GM18867 (cell line): ENCODE data around the gene MRPL22.
"Not testable (repeated sequence)": the region's sequence is repeated elsewhere in the genome, so short reads cannot be mapped to it uniquely, and the experiment has no call there.

Source experiments
- ATAC-seq: cut with Tn5 transposase; IDR thresholded peaks from one replicate; pipeline ENCODE4 v1.9.1; 2021; ENCODE audit warnings: mild to moderate bottlenecking, moderate library complexity; ENCODE audit not compliant: unreplicated experiment

The MRPL22 gene

DNA sequence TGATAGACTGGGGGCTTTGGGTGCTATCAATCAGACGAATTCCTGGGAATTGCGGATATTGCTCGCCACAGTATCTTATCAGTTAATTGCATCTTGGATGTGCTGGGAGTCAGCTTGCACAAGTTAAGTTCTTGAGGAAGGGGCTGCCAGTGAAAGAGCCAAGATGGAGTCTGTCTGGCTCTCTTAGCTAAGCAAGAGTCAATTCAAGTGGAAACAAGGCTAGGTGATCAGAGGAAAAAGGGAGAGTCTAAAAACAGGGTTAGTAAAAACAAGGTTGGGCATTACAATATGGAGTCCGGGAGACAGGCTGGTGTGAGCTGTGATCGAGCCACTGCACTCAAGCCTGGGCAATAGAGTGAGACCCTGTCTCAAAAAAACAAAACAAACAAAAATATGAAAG is 1.5 kb upstream of the MRPL22 start:
- ATAC-seq, result not testable (repeated sequence)

DNA sequence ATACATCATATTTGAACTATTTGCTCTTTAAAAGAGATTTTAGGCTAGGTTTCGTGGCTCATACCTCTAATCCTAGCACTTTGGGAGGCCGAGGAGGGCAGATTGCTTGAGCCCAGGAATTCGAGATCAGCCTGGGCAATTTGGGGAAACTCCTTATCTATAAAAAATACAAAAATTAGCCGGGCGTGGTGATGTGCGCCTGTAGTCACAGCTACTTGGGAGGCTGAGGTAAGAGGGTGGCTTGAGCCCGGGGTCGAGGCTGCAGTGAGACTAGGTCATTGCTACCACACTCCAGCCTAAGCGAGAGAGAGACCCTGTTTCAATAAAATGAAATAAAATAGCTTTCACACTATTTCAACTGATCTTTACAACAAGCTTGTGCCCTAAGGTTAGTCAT is 500 bp upstream of the MRPL22 start:
- ATAC-seq, result no peak

DNA sequence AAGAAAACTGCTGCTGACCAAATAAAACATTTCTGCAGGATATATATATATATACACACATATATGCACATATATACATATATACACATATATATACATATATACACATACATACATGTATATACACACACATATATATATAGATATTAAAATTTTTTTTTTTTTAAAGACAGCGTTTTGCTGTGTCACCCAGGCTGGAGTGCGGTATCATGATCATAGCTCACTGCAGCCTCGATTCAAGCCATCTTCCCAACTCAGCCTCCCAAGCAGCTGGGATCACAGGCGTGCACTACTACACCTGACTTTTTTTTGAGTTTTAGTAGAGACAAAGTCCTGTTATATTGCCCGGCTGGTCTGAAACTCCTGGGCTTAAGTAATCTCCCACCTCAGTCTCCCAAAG is 2.7 kb downstream of the MRPL22 start:
- no peak for ATAC-seq

DNA sequence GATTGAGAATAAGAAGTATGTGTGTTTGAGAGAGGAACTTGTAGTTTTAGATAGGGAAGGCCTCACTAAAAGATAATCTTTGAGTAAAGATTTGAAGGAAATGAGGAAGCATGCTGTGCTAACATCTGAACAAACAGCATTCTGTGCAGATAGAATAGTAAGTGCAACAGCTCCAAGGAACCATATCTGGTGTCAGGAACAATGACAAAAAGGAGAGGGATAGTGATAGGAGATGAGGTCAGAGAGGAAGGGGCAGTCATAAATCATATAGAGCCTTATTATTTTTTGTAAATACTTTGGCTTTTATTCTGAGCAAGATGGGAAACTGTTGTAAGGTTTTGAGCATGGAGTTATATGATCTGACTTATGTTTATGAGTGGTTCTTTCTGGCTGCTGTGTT is 3.8 kb downstream of the MRPL22 start:
- no peak for ATAC-seq

DNA sequence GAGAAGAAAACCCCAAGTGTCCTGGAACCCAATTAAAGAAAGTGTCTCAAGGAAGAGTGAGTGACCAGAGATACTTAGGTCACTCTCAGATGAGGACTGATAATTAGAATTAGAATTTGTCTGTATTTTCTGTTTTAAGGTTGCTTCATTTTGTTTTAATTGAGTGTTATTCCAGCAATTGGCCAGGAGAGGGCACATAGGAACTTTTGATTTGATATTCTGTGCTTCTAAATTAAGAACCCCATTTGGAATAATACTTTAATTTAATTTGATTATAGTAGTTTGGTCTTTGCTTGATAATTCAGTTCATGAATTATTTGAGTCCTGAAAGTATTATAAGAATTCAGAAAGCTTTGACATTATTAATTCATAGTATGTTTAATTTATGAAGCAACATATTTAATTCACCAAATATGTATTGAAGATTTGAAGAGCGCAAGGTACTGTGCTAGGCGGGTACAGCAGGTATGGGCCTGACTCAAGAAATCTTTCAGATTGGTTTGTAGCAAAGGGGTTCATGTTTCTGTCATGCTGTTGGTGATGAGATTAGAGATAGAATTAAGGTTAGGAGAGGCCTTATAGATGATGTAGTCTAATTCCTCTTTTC is 4.9 kb downstream of the MRPL22 start:
- ATAC-seq, result no peak

DNA sequence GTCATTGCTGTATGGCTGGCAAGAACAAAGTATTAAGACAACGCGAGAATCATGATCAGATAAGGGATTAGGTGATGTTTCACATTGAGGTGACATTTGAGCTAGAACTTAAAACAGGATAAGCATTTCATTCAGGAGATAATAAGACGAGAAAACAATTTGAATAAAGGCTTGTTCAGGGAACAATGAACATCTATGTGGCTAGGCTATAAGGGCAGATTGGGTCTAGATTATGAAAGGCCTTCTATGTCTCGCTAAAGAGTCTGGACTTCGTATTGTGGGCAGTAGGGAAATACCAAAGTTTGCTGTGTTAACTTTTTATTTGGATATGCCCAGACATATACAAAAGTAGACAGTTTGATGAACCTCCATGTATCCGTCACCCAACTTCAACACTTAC is 6.9 kb downstream of the MRPL22 start:
- no peak for ATAC-seq

DNA sequence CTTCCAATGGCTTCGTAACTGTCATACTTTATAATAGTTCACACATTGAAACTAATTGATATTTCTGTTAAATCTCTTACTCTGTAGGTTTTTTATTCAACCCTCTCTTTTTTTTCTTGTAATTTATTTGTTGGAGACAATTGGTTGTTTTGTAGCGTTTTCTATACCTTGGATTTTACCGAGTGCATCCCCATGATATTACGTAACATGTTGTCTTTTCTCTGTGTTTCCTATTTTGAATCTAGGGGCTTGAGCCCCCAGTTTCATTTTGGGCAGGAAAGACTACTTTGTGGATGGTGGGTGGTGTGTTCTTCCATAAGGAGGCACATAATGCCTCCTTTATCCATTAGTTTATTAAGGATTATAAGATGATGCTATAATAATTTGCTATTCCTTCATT is 7.4 kb downstream of the MRPL22 start:
- no peak for ATAC-seq

DNA sequence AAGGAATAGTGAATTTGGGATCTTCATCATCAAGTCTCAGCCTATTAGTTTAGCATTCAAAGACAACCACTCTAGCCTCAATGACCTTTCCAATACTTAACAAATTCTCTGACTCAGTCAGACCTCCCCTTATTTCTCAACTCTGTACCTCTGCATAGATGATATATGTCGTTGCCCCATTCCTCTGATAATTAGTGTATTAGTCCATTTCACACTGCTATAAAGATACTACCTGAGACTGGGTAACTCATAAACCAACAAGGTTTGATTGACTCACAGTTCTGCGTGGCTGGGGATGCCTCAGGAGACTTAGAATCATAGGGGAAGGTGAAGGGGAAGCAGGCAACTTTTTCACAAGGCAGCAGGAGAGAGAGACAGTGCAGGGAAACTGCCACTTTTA is 8.9 kb downstream of the MRPL22 start:
- ATAC-seq, result no peak

DNA sequence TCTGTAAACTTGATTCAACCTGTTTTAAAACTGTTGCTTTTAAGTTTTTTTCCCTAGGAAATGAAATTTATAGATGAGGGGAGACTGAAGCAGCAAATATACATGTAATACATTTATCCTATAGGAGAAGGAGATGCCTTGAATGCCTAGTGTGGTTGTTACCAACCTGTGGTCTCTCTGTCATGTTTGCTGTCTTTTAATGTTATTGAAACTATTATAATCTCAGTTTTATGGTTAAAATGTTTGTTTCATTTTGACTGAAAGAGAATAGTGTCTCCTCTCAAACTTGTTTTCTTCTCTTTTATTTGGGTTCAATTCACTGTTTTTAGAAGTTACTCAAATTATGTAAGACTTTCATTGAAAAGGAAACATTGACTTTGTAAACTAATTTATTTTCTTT is 15.8 kb downstream of the MRPL22 start:
- no peak for ATAC-seq

DNA sequence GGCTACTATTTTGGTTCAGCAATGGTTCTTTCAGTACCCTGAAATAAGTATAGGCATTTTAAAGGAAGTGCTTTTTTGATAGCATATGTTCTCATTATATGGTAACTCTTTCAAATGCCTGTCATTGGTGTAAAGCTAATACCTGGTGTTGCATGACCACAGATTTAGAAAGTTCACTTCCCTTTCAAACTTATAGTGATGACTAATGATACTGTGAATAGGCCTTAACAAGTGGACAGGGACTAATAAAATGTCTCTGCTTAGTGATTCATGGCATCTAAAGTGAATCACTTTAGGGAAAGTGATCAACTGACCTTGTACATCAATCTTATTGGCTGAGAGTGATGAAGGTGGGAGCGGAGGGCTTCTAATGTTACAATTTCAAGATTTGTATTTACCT is 21.6 kb downstream of the MRPL22 start:
- ATAC-seq, result peak; percentile 89

DNA sequence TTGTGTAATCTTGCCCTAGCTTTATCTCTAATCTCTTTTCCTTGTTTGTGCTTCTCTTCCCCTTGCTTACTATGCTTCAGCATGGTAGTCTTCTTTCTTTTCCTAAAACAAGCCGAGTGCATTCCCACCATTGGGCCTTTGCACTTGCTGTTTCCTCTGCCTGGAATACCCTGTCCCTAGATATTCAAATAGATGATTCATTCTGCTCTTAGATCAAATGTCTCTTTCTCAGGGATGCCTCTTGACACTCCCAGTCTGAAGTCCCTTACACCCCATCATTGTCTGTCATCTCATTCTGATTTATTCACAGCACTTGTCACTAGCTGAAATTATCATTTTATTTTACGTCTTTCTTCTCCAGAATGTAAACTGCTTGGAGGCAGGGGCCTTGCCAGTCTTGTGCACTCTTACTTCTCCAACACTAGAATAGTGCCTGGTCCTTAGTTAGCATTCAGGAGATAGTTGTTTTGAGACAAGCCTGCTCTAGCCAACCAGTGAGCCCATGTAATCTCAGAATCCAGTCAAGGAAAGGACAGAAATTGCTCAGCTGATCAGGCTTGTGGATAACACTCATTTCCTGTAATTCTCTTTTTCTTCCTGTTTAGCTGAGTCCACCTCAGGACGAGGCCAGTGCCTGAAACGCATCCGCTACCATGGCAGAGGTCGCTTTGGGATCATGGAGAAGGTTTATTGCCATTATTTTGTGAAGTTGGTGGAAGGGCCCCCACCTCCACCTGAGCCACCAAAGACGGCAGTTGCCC is 25.4 kb downstream of the MRPL22 start:
- ATAC-seq, result no peak

DNA sequence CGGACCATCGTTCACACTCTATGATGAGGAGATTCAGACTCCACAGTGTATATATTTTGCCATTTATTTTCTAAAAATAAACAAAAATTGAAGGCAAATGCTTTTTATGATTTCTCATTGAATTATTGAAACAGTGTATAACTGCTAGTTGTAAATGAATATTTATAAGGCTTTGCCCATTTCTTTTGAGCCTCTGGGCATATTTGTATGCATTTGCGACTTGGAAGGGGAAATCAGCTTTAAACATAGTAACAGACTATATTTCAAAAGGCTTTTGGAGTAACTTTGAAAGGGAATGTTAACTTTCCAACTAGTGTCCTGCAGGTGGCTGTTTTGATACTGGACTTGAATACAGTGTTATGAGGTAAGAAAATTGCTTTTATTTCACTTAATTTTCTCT is 26.0 kb downstream of the MRPL22 start:
- no peak for ATAC-seq

DNA sequence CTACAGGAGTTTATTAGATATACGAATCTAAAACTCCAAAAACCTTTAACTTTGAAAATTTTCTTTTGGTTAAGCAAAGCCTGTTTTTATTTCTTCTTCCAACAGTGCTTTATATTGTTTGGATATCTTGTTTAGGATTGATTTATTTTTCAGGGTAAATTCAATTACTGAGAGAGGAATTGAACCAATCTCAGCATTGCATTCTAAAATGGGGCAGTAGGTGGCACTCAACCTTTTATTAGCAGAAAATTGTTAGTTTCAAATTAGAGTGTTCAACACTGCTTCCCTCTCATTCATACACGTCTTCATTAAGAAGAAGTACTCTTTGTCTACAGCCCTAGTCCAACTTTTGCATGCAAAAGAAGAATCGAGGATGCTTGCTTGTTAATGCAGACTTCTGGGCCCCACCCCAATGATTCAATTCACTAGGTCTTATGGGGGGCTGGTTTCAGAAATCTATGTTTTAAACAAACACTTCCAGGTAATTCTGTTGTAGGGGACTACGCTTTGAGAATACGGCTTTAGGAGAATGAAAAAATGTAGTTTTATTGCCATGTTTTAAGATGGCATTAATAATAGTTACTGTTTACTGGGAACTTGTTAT is 26.6 kb downstream of the MRPL22 start:
- no peak for ATAC-seq

DNA sequence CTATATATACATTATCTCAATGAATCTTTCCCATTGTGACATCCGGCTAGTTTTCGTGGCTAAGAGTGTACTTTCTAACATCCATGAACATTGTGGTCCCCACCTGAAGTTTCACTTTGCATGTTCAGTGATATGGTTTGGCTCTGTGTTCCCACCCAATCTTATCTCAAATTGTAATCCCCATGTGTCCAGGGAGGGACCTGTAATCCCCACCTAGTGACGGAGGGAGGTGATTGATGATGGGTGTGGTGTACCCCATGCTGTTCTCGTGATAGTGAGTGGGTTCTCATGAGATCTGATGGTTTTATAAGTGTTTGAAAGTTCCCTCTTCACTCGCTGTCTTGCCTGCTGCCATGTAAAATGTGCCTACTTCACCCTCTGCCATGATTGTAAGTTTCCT is 28.1 kb downstream of the MRPL22 start:
- ATAC-seq, result no peak

DNA sequence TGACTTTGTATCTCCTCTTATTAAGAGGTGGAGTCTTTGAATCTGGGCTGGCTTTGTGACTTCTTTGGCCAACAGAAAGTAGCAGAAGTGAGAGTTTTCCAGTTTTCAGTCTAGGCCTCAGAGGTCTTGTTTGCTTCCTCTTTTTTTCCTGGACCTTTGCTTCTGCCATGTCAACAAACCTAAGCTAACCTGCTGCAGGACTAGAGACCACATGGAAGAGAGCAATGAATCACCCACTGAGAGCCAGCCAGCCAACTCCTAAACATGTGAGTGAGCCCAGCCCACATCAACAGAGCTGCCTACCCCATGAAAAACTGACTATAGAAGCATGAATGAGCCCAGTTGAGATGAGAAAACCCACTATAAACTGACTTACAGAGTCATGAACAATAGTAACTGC is 29.9 kb downstream of the MRPL22 start:
- ATAC-seq, result no peak

DNA sequence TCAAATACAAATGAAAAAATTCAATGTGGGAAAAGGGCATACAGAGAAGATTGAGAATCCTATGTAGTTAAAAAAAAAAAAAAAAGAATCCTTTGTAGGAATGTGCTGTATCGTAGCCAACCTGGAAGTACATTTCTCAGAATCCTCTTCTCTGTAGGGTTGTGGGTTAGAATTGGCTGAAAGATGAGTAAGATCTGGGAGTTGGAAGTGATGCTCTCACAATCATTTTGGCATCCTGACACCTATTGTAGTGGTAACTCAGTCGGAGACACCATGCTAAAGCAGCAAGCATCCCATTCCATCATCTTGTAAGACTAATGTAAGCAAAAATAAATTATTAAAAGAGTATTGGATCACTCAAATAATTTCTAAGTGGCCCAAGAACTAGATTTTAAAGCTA is 30.6 kb downstream of the MRPL22 start:
- no peak for ATAC-seq

DNA sequence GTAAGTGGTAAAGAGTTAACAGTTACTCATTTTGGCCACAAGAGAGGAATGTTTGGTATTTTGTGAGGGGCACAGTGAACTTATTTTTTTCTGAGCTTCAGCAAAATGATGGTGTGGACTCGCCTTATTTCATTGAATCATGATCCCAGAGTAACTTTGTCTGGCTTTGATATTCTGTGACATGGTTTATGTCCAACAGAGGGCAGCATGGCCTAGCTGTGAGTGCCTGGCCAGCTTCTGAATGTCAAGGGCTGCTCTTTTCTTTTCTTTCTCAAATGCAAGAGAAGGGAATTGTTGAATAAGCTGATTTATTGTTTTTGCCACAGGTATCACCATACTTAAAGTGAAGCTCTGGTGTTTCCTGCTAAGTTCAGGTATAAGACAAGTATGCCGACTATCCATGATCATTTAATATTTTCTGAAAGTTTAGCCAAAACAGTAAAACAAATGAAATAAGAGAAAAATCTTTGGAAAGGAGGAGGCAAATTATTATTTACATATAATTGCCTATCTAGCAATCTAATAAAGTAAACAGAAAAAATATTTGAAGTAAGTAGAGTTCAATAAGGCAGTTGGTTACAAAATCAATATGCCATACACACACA is 31.7 kb downstream of the MRPL22 start:
- no peak for ATAC-seq

DNA sequence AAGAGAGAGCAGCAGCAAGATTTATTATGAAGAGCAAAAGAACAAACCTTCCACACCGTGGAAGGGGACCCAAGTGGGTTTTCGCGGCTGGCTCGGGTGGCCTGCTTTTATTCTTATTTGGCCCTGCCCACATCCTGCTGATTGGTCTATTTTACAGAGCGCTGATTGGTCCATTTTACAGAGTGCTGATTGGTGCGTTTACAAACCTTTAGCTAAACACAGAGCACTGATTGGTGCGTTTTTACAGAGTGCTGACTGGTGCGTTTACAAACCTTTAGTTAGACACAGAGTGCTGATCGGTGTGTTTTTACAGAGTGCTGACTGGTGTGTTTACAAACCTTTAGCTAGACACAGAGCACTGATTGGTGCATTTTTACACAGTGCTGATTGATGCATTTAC is 35.2 kb downstream of the MRPL22 start:
- not testable (repeated sequence) for ATAC-seq

DNA sequence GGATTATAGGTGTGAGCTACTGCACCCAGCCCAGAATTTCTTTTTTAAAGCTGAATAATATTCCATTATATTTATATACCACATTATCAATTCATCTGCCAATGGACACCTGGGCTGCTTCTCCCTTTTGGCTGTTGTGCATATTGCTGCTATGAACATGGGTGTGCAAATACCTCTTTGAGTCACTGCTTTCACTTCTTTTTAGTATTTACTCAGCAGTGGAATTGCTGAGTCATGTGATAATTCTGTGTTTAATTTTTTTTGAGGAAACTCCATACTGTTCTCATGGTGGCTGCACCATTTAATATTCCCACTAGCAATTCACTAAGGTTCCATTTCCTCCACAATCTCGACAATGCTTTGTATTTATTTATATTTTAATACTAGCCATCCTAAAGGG is 36.5 kb downstream of the MRPL22 start:
- no peak for ATAC-seq

DNA sequence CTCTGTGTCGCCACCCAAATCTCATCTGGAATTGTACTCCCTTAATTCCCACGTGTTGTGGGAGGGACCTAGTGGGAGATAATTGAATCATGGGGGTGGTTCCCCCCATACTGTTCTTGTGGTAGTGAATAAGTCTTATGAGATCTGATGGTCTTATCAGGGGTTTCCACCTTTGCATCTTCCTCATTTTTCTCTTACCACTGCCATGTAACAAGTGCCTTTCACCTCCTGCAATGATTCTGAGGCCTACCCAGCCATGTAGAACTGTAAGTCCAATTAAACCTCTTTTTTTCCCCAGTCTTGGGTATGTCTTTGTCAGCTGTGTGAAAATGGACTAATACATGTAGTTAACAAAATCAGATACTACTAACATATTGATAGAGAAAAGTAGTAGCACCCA is 37.4 kb downstream of the MRPL22 start:
- not testable (repeated sequence) for ATAC-seq

DNA sequence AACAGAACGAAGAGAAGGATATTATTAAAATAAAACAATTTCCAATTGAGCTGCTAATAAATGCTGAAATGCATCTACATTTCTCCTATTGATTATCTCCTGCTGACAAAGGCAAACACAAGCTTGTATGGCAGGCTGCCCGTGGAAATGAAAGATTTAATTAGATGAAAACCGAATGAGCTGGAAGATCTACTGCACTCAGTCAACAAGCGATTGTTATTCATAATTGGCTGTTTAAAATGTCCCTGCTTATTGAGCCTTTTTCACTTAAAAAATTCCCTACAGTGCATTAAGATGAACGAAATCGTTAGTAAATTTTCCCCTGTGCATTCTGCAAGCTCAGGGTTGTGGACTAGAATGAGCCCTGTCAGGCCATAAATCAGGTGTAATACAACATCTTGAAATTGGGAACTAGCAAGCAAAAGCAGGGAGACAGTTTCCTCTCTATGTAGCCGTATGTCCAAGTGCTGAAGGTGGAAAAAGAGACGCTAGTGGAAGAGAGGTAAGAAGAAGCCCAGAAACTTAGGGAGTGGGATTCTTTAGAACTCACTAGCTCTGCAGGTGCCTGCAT is 44.2 kb downstream of the MRPL22 start:
- no peak for ATAC-seq

DNA sequence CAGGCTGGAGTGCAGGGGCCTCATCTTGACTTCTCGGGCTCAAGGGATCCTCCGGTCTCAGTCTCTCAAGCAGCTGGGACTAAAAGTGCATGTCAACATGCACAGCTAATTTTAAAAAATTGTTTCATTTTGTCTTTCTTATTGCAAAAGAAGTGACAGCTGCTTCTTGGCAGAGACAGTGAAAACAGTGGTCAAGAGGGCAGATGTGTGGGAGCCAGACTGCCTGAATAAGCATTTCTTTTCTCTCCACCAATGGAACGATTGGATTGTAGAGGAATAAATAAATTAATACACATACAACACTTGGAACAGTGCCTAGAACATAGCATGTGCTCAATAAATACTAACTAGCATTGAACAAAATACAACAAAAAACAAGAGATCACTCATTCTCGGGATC is 45.3 kb downstream of the MRPL22 start:
- no peak for ATAC-seq
